CD4-positive, alpha-beta T cell treated with Interleukin-12 subunit alpha and Interleukin-12 subunit beta, for 1 hour (primary cell): ENCODE data around the gene SAMD5.

ENCODE experiments used
- DNase-seq: peaks from one replicate; pipeline ENCODE4 v3.0.0-alpha.2; 2020

SAMD5 gene

DNA sequence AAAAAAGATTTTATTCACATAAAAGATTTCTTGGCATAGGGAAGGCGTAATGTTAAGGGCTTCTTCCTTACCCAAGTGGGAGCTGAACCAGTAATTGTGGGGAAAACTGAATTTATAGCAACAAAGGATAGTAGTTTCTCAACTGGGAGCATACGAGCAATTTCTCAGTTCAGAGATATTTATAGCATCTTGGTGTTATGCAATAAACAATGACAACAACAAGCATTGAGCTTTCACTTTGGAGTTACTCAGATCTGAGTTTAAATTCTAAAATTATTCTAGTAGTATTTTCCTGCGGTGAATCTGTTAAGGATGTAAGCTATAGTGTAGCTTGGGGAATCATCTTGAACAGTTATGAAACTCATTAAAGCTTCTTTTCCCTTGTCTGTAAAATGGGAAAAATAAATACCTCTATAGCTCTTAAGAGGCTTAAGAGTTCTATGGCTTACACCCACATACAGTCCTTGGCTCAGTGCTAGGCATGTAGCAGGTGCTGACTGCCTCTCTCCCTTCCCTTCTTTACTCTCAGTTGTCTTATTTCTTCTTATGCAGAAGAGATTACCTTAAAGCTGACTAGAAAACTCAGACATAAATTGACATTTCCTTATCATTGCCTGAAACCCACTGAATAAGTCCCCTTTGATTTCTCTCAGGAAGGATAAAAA lies 58.8 kb downstream of the SAMD5 start:
- no peak for DNase-seq

DNA sequence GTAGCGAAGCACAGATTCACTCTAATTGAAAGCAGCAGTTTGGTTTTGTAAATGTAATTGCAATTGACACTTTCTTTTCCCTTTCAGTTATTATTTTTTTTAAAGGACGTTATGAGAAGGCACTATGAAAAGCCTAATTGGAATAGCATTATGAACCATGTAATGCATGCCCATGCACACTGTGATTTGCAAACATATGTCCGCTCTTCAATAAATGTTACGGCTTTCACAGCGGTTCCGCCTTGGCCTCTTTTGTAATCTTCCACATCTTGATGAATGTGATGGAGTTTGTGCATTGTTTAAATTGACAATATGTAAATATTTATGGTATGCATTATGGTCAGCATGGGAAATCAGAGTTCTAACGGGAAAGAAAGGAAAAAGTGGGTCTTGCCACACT lies 61.3 kb downstream of the SAMD5 start:
- DNase-seq = no peak

DNA sequence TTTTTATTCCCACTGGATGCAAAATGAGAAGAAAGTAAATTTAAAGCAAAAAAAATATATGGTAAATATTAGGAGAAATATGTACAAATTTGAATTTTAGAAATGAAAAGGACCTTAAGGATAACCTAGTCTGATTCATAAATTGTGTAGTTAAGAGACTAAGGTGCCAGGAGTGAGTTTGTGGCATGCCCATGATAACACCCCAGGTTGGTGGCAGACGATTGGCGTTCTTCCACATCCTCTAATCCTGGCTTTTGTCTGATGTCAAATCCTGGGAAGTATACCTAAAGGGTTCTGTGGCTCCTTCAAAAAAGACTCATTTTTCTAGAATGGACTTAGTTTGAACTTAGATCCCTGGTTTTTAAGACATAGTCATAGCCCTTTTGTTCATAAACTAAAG lies 62.2 kb downstream of the SAMD5 start:
- no peak for DNase-seq

DNA sequence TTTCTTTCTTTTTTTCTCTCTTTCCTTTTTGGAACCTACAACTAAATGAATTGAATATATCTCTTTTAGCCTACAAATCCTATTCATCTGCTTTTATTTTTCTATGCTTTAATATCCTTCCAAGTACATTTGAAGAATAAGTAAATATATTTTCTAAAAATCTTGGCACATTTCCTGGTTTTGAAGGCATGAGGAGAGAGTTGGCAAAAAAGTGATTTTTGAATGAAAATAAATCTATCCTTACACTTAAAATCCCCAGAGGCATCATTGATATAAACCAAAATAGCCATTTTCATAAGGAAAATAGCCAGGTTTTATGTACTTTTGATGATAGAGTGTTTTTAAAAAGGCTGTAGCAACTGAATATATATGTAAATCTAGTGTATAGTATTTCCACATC lies 69.0 kb downstream of the SAMD5 start:
- DNase-seq = no peak

DNA sequence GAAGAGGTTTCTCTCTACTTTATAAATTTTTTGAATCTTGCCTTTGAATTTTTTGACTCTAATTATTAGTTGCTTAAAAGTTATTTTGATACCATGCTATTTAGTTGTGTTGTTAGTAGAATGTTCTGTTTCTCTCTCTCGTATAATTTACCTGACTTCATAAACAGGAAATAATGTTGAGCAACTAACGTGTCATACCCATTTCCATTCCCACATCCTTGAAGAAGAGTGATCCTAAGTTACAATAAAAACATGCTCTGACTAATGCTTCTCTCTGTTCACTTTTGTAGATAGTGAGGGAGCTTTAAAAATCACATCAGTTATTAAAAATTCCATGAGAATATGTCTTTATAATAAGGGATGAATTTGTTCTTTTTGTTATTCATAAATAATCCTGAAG lies 69.7 kb downstream of the SAMD5 start:
- DNase-seq = no peak

DNA sequence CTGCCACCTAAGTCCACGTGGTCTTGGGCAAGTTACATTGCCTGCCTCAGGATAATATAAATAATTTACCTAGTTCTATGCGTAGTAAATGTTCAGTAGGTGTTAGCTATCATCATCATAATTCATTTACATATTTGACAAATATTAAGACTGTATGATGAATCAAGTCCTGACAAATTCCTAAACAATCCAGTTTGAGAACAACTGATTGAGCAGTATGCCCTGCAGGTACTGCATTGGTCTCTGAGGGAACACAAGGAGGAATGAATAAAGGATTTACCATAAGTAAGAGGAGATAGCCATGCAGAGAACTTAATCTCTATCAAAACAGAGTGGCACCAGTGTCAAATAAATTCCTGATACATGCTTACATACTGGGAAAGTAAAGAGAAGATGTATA lies 70.4 kb downstream of the SAMD5 start:
- DNase-seq = no peak

DNA sequence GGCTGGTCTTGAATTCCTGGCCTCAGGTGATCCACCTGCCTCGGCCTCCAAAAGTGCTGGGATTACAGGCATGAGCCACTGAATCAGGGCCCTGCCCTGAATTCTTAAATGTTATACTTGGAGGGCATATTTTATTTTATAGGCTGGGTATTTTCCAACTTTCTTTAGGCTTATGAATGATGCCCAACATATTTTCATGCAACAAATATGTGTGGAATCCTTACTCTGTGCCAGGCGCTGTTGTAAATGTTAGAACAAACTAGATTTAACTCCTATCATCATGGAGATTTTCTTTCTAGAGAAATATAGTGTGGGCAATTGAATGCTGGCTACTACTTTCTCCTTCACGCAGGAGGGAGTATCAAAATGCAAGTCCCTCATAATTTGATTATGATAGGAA lies 71.2 kb downstream of the SAMD5 start:
- no peak for DNase-seq

DNA sequence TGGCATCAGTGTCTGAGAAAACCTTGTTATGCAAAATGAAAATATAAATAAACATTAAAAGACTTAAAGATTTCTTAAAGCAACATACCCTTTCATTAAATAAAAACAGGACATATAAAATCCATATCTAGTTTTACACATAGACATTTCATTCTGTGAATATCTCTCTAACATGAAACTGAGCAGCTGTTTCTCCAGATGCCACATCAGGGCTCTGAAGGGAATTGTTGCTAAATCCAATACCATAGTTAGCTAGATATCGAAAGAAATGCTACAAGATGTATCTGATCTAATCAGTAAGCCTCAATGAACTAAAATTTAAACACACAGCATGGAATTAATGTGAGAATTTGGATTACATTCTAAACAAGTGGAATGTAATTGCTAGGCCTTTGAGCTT lies 74.5 kb downstream of the SAMD5 start:
- DNase-seq = no peak

DNA sequence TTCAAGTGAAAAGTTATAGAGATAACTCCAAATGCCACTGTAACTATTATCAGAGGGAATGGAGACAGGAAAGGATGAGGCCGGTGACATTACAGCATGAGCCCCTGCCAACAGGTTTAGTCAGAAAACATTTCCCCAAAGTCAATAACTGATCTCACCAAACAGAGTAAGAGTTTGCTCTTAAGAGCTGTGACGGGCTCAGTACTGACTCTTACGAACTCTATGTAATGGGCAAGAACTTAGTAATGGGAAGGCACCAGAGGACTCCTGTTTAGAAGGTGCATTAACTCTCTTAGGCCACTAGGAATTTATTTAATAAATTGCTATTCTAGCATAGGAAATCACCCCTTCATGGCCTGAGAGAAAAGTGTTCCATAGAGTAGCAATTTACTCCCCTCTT lies 76.8 kb downstream of the SAMD5 start:
- DNase-seq = no peak

DNA sequence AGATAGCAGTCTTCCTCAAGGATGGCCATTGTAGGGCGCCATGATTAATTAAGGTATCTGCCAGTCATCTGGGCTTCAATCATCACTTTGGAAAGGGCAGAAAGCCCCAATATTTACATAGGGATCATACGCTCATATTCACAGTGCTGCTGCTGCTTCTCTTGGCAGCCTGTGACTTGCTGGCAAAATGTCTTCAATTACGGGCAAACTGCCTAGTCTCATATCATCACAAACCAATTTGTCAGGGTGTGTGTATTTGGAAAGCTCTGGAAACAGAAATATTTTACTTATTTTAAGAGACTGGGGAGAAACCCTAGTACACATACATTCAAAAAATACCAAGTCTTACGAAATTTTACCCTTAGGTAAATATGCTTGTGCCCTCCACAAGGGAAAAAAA lies 77.6 kb downstream of the SAMD5 start:
- no peak for DNase-seq

DNA sequence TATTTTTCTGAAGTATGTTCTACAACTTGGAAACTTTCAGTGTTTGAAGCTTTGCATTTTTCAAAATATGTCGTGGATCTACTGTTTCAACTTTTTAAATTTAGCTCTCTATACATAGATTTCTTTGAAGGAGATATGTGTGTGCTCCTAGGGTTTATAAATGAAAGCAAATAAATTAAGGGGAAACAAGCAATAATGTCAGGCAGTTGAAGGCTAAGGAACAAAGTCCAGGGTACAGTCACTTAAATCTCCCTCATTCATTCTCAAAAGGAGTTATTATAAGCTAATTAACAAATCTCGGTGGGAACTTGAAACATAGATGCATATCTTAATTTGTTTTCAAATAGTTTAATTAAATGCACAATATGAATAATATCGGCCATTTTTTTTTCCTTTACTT lies 79.4 kb downstream of the SAMD5 start:
- DNase-seq = no peak

DNA sequence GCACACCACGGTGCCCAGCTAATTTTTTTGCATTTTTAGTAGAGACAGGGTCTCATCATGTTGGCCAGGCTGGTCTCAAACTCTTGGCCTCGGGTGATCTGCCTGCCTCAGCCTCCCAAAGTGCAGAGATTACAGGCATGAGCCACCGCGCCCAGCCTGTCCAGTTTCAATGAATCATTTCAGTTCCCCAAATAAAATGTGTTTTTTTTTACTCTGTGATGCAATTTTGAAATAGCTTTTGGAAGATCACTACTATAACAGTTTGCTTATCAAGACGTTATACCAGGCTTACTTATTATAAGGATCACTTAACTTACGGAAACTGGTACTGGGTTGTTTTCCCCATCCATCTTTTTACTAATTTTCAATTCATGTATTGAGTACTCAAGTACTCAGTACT lies 80.0 kb downstream of the SAMD5 start:
- no peak for DNase-seq

DNA sequence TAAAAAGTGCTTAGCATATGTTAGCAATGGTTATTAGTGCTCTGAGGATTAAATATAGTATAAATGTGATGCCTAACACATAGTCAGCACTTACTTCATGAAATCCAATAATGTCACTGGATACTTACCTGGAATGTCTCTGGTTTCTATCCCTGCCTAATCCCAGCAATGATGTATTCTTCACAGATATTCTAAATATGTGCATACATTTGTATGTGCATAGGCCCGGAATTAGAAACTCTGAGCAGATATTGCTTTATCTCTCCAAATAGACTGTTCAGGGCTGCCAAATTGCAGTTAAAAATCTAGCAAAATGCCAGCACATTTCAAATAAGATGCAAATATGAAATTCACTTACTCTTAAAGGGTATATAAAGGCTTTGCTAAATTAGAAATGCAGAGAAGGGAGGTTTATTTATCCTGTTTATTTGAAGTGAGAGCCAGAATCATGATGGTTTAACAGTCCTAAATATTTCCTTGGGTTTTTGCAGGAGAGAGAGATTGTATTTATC lies 81.3 kb downstream of the SAMD5 start:
- DNase-seq = no peak

DNA sequence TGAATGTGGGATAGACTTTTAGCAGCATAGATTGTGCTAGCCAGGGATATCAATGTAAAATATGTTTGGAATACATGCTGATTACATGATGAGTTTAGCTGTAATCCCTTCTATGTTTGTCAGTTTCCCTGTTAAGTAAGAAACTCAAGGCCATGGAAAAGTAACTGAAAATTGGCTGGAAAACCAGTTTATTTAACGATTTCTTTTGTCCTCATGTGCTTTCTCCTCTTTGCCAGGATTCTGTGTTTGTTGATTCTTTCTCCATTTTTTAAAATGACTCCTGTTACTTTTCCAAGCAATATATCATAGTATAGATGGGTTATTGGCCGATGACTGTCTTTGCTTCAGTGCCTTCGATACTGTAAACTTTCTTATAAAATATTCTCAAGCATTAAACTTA lies 87.5 kb downstream of the SAMD5 start:
- DNase-seq = no peak

DNA sequence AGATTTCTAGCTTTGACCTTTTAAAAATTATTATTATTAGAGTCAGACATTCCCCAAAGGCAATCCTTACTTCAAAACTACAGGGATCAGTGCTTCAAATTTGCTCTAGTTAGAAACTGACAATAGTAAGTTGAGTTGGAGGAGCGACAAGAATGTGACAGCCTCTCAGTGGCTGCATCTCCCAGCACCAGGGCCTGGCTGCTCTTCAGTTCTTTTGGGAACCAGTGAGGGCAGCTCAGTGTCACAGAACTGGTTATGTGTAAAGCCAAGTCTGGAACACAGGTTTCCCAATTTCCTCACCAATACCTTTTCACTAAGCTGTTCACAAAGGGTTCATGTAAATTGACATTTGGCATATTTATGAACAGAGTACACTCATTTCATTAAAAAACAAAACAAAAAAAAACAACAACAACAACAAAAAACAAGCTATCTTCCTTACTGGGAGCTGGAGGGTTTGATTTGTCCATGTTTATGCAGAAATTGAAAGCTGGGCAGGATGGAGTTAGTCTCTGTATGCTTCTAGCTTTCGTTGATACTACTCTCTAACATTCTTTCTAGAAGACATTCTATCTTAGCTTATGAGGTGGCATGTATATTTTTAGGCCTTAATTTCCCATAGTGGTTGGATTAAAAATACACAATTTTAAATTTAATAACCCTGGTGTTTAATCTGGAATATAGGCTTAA lies 95.0 kb downstream of the SAMD5 start:
- no peak for DNase-seq

DNA sequence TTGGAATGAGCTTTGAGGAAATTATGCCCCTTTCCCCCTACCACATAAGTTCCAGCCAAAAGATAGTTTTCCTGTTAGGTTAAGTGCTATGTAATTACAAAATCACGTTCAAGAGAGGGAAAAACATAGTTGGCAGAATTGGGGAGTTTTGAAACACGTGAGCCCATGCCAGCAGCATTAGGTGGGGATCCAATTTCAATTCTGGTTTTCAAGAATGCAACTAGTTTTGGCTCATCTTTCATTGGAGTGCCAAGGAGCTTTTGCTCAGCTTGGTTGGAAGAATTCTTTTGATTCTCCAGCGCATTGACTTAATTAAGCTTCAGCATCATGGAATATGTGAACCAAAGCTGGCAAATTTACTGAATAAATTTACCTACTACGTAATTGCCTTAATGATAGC lies 95.9 kb downstream of the SAMD5 start:
- DNase-seq = no peak

DNA sequence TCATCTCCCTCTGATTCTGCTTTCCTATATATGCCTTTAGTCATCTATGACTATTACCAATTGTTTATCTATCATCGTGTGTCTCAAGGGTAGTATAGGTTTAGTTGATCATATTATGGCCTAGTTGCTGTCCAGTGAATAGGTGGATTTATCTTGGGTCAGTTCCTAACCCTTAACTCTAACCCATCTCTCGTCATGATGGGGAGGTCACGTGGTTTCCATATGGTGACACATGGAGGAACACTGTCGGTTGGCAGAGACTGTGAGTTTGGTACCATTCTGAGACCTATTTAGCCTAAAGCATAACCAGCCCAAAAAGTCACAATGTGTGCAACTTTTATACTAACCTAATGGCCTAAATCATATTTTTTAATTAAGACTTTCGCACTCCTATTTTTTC lies 103.5 kb downstream of the SAMD5 start:
- no peak for DNase-seq

DNA sequence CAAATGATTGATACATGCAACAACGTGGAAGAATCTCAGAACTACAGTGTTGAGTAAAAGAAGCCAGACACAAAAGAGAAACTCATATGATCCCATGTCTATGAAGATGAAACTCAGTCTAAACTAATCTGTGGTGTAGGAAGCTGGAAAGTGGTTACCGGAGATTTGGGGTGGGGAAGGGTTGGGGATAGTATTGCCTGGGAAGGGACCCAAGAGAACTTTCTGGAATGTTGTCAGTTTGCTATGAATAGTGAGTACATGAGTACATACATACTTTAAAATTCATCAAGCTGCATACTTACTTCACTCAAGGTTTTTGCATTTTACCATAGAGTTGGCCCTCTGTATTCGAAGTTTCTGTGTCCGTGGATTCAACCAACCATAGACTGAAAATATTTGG lies 106.0 kb downstream of the SAMD5 start:
- DNase-seq = no peak

DNA sequence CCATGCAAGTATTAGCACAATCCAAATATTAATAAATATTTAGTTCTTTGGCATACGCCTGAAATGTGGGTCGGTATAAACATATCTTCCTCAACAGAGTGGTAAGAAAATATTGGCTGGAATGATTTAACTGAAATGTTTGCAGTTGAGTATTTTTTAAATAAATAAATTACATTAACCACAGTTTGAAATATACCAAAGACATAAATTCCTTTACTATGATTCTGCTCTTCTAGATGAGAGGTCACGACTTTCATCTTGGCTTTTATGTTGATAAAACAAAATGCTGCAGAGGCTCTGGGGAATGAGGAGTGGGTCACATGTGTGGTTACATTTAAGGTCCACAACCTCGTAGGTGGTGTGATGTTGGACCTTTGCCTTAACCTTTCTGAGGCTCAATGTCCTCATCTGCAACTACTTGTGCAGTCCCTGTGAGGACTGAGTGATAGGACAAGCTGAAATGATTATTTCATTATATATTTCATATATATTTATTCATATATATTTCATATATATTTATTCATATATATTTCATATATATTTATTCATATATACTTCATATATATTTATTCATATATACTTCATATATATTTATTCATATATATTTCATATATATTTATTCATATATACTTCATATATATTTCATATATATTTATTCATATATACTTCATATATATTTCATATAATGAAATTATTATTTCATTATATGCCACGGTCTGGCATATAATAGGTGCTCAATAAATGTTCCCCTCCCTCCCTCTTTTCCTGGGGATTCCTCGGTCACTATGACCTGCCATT lies 107.4 kb downstream of the SAMD5 start:
- DNase-seq = no peak

DNA sequence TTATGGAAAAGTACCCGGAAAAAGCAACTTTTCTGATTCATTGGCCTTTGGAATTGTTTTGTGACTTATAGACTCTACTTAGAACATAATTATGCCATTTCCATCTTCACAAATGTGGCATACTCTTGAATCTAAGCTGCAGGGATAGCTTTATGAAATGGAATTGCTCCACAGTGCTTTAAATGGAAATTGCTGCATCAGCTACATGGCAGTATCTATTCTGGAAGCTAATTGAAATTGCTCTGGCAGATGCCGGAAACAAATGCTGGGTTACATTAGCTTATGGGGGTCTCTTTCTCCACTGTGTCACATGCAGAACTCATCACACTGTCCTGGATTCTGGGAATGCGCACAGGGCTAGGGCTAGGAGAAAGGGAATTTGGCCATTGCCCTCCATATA lies 108.9 kb downstream of the SAMD5 start:
- DNase-seq = no peak

DNA sequence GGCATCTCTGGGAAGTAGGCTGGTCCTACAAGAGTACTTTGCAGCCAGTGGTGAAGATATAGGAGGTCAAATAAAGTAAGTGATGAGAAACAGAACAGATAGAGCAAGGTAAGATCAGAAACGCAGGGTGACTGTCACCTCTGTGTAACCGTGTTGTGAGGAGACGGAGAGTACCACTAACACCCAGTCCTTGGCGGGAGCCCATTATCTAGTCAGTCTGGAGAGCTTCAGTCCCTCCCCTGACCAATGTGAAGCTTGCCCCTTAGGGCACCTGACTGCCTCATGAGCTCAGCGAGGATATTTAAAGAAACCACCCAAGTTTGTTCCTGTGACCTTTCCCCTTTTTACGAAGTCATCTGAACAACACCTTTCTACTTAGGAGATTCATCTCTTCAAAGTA lies 110.0 kb downstream of the SAMD5 start:
- DNase-seq = no peak

DNA sequence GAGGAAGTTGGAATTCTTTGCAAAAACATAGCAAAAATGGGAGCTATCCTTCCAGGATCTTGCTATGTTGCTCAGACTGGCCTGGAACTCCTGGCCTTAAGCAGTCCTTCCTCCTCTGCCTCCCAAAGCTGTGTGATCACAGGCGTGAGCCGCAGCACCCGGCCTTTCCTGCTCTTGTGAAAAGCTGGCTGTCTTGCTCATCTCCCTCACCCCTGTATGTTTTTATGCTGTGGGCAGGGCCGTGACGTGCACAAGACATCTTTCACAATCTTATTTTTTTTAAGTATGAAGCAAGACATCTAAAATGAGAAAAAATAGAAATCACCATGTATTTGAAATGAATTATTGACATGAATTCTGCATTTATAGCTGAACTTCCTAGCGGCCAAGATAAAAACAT lies 110.4 kb downstream of the SAMD5 start:
- DNase-seq = no peak
